Activated B cell treated with CpG ODN at 0.5 μM for 24 hours (primary cell): ENCODE measurements around the gene PPFIA1. TPM values are rescaled to one million over a fixed set of nuclear protein-coding genes. Genes with fewer than 3 reads are reported as not detected.

Experiments
- ATAC-seq: fragments of 200-7000 bp; cut with Tn5 transposase; one replicate; pipeline ENCODE4 v1.10.0; 2021; ENCODE audit warnings: low read depth, mild to moderate bottlenecking, moderate library complexity
- CTCF ChIA-PET: fragments of 350-600 bp; sonication (Branson Sonifier 250); formaldehyde crosslinking; loops from one replicate; lab custom pipeline; 2021; ENCODE audit warnings: antibody characterized with exemption; lab: Charles Lee
- POLR2A ChIA-PET: fragments of 350-600 bp; sonication (Branson Sonifier 250); formaldehyde crosslinking; loops from one replicate; lab custom pipeline; 2021; ENCODE audit warnings: antibody characterized with exemption; lab: Charles Lee
- DNase-seq: peaks from one replicate; pipeline ENCODE4 v3.0.0; 2022
- H3K27ac Mint-ChIP-seq: one replicate; pipeline ENCODE4 v1.8.0; 2020; ENCODE audit warnings: mixed read lengths
- H3K27me3 Mint-ChIP-seq: one replicate; pipeline ENCODE4 v1.8.0; 2021; ENCODE audit warnings: mixed read lengths
- H3K36me3 Mint-ChIP-seq: one replicate; pipeline ENCODE4 v1.8.0; 2021; ENCODE audit warnings: low read depth, mixed read lengths
- H3K4me1 Mint-ChIP-seq: one replicate; pipeline ENCODE4 v1.8.0; 2021; ENCODE audit warnings: mixed read lengths
- H3K4me3 Mint-ChIP-seq: one replicate; pipeline ENCODE4 v1.8.0; 2020; ENCODE audit warnings: mild to moderate bottlenecking, mixed read lengths
- H3K9me3 Mint-ChIP-seq: one replicate; pipeline ENCODE4 v1.8.0; 2020; ENCODE audit warnings: mixed read lengths
- intact Hi-C: fragments of 100-400 bp; cut with micrococcal nuclease; formaldehyde crosslinking; loops from one replicate; pipeline ENCODE4 v1.15.1; 2024
- total RNA-seq: library from RNA; stranded (reverse); gene quantifications from 2 replicates; pipeline ENCODE4 v1.2.3, GENCODE V29; 2022
- TF ChIP-seq, protein P1 (sequence below): fragments of 200-600 bp; IDR thresholded peaks from one replicate; pipeline ENCODE4 v1.8.0; 2022; ENCODE audit warnings: antibody characterized with exemption, mild to moderate bottlenecking

PPFIA1 gene
- total RNA-seq, 1 donor from 2014 or later = 53.3 TPM

DNA sequence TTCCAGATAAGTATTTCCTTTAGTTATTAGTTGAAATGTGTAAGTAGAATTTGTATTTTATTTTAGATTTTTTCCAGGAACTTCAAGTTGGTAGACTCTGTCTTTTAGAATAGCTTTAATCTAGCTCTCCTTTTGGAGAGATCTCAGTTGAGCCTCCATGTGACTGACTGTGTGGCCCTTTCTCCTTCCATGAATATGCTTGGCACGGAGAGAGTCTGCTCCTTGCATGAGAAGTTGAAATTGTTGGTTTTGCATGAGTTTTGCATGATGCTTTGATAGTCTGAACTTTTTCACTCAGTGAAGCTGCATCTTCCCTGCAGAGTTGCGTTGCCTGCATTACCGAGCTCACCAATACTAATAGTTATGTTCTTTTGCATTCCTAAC lies 95.0 kb downstream of the PPFIA1 start:
- Mint-ChIP-seq H3K27ac (no peak overlapping the region), H3K36me3 (peaks cover 65% of the 10 kb centered on the region), H3K9me3 (no peaks in the 10 kb centered on the region), H3K27me3 (no peaks in the 10 kb centered on the region), H3K4me1 (peaks cover 14% of the 10 kb centered on the region), H3K4me3 (peak overlapping the region; percentile 32)
- DNase-seq (no peak), ATAC-seq (no peak)
- intact Hi-C loops = no loop called here
- CTCF ChIA-PET = no interaction called here
- POLR2A ChIA-PET = no interaction called here
- TF ChIP-seq, protein P1, sequence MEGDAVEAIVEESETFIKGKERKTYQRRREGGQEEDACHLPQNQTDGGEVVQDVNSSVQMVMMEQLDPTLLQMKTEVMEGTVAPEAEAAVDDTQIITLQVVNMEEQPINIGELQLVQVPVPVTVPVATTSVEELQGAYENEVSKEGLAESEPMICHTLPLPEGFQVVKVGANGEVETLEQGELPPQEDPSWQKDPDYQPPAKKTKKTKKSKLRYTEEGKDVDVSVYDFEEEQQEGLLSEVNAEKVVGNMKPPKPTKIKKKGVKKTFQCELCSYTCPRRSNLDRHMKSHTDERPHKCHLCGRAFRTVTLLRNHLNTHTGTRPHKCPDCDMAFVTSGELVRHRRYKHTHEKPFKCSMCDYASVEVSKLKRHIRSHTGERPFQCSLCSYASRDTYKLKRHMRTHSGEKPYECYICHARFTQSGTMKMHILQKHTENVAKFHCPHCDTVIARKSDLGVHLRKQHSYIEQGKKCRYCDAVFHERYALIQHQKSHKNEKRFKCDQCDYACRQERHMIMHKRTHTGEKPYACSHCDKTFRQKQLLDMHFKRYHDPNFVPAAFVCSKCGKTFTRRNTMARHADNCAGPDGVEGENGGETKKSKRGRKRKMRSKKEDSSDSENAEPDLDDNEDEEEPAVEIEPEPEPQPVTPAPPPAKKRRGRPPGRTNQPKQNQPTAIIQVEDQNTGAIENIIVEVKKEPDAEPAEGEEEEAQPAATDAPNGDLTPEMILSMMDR = no peak

DNA sequence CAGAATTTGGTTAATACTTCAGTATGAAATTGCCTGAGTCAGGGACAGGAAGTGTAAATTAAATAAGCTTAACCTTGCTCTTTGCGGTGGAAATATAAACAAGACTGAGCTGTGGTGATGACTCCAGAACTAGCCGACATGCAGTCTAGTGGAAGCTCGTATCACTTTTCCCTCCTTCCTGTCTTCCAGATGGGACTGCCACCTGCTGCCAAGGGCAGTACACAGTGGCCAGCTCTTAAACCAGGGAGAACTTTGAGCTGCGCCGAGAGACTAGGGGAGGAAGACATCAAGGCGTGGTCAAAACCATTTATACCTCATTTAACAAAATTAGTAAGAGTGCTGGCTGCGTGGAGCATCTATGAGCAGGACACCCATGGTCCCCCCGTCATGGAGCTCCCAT lies 96.6 kb downstream of the PPFIA1 start:
- Mint-ChIP-seq H3K27me3 (no peaks in the 10 kb centered on the region), H3K9me3 (peaks cover 3% of the 10 kb centered on the region), H3K4me1 (peaks cover 14% of the 10 kb centered on the region), H3K27ac (no peak overlapping the region), H3K36me3 (peaks cover 56% of the 10 kb centered on the region), H3K4me3 (no peak overlapping the region)
- intact Hi-C loops = no loop called here
- ATAC-seq (no peak), DNase-seq (no peak)
- ChIA-PET POLR2A (no interaction called here), CTCF (no interaction called here)
- TF ChIP-seq, protein P1 = no peak

DNA sequence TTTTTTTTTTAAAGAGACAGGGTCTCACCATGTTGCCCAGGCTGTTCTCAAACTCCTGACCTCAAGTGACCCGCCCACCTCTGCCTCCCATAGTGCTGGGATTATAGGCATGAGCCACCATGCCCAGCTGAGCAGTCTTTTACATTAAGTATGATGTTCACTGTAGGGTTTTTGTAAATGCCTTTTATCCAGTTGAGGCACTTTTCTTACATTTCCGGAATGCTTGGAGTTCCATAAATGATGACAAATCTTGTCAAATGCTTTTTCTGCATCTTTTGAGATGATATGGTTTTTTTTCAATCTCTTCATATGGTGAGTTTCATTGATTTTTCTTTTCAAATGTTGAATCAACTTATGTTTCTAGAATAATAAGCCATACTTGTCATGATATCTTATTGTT lies 98.5 kb downstream of the PPFIA1 start:
- Mint-ChIP-seq H3K36me3 (peaks cover 58% of the 10 kb centered on the region), H3K4me3 (no peak overlapping the region), H3K27me3 (no peaks in the 10 kb centered on the region), H3K27ac (no peak overlapping the region), H3K9me3 (peaks cover 3% of the 10 kb centered on the region), H3K4me1 (peaks cover 14% of the 10 kb centered on the region)
- TF ChIP-seq, protein P1 = no peak
- ChIA-PET POLR2A (no interaction called here), CTCF (interaction anchor here (0.5 to 0.6 kb wide), 2 partner anchors 23 to 33 kb away, joined by 3 read pairs; no protein-coding TSS in a partner anchor)
- DNase-seq (no peak), ATAC-seq (no peak)
- intact Hi-C loops = no loop called here

DNA sequence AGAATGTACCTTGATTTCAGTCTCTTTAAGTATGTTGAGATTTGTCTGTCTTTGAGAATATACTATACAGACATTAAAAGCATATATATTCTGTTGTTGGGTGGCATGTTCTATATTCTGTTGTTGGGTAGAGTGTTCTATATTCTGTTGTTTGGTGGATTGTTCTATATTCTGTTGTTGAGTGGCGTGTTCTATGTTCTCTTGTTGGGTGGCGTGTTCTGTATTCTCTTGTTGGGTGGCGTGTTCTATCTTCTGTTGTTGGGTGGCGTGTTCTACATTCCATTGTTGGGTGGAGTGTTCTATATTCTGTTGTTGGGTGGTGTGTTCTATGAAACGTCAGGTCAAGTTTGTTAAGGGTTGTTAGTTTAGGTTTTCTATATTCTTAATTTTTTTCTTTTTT lies 100.8 kb downstream of the PPFIA1 start:
- ChIA-PET POLR2A (no interaction called here), CTCF (no interaction called here)
- TF ChIP-seq, protein P1 = no peak
- intact Hi-C loops = no loop called here
- H3K4me3 Mint-ChIP-seq = no peak overlapping the region
- ATAC-seq (no peak), DNase-seq (no peak)
- no peaks in the 10 kb centered on the region for H3K27me3 Mint-ChIP-seq
- no peak overlapping the region for H3K27ac Mint-ChIP-seq
- H3K4me1 Mint-ChIP-seq = no peaks in the 10 kb centered on the region
- H3K9me3 Mint-ChIP-seq = peaks cover 3% of the 10 kb centered on the region
- peaks cover 61% of the 10 kb centered on the region for H3K36me3 Mint-ChIP-seq

DNA sequence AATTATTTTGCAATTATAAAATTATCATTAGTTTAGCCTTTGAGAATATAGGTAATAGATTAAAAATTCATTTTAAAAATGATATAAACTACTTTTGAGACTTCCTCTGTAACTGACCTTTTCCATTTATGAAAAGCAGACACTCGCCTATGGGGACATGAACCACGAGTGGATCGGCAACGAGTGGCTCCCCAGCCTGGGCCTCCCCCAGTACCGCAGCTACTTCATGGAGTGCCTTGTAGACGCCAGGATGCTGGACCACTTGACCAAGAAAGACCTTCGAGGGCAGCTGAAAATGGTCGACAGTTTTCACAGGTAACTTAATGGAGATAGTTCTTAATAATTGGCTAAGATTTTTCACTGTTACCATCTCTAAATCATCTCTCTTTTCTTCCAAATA lies 101.6 kb downstream of the PPFIA1 start:
- Mint-ChIP-seq H3K4me3 (no peak overlapping the region), H3K36me3 (peaks cover 63% of the 10 kb centered on the region), H3K27ac (no peak overlapping the region), H3K27me3 (no peaks in the 10 kb centered on the region), H3K9me3 (peaks cover 3% of the 10 kb centered on the region), H3K4me1 (no peaks in the 10 kb centered on the region)
- no peak for DNase-seq
- ChIA-PET POLR2A (no interaction called here), CTCF (no interaction called here)
- TF ChIP-seq, protein P1 = no peak
- no peak for ATAC-seq
- intact Hi-C loops = no loop called here
